GM19324 (cell line): ENCODE results near the gene DAPK3.
A peak's percentile ranks its signal among the peaks of the same experiment; 100 is the strongest.
"Not testable (repeated sequence)": the region's sequence is repeated elsewhere in the genome, so short reads cannot be mapped to it uniquely, and the experiment has no call there.

ENCODE experiments used
- ATAC-seq: cut with Tn5 transposase; IDR thresholded peaks from one replicate; pipeline ENCODE4 v1.9.1; 2021; ENCODE audit warnings: mild to moderate bottlenecking, moderate library complexity; ENCODE audit not compliant: unreplicated experiment, low FRiP score

The DAPK3 gene

GRCh38 chr19:3970808-3971598 lies at the start of gene DAPK3:
TSS of gene DAPK3 (minus strand) at chr19:3971099. CDS start at chr19:3969735, 1,364 bp downstream.
- peak; percentile 97 for ATAC-seq

DNA sequence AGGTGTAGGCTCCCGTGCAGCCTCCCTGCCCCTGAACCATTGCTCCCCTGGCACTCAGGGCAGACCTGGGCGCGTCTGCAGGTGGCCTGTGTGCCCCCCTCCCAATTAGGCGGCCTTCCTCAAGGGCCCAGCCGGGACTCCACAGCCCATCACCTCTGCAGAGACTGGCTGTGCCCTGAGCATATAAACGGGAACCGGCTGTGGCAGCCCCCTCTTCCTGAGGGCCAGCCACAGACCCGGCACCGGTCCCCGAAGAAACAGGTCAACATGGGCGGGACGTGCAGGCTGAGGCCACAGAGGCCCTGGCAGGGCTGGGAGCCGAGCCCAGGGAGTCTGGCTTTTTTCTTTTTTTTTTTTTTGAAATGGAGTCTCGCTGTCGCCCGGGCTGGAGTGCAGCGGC lies 48.7 kb upstream of the DAPK3 start:
- no peak for ATAC-seq

DNA sequence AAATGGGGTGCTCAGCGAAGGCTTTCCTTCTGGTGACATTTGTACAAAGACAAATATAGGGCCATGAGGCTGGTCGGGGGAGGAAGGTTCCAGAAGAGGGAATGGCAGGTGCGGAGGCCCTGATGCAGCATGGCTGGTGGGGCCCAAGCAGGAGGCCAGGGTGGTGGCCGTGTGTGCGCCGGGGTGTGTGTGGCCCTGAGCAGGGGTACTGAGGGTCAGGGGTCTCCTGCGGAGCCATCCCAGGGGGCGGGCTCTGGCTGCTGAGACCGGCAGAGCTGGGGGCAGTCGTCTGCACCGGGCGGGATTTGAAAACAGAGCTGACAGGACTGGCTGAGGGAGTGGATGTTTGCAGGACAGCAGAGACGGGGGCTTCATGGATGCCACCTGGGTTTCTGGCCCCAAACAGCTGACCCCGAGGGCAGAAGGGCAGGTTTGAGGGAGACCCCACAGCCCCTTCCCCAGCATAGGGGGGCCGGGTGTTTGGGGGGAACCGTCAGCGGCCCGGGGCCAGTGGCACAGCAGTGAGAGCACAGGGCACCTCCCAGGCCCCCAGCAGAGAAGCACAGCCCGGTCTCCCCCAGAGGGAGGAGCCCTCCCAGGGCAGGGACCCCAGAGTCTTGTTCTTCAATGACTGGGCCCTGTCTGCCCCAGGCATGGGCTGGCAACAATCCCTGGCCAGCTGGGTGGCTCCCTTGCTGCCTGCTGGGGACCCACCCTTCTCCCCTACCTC lies 48.0 kb upstream of the DAPK3 start:
- no peak for ATAC-seq

- ATAC-seq = no peak
Measured at GRCh38 chr19:4018140-4018613, 47.3 kb upstream of the DAPK3 start.

- ATAC-seq = no peak
Measured at GRCh38 chr19:4016903-4017638, 46.2 kb upstream of the DAPK3 start.

DNA sequence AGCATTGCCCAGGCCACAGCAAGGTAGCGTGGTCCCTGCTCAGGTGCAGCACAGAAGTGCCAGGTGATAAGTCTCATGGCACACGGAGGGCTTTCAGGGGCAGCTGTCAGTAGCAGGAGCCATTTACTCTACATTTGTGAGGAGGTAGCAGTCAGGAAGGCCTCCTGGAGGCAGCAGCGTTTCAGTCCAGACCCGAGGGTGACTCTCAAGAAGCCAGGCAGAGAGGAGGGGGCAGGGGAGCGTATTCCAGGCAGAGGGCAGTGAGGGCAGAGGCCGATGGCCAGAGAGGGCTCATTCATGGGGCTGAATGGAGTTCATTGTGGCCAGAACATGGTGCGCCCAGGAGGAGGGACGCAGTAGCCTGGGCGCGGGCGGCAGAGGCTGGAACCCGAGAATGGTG lies 45.6 kb upstream of the DAPK3 start:
- no peak for ATAC-seq

- no peak for ATAC-seq
Measured at GRCh38 chr19:4015705-4016402, 45.0 kb upstream of the DAPK3 start.

GRCh38 chr19:4014541-4015491 lies 43.9 kb upstream of the DAPK3 start:
- ATAC-seq = no peak

DNA sequence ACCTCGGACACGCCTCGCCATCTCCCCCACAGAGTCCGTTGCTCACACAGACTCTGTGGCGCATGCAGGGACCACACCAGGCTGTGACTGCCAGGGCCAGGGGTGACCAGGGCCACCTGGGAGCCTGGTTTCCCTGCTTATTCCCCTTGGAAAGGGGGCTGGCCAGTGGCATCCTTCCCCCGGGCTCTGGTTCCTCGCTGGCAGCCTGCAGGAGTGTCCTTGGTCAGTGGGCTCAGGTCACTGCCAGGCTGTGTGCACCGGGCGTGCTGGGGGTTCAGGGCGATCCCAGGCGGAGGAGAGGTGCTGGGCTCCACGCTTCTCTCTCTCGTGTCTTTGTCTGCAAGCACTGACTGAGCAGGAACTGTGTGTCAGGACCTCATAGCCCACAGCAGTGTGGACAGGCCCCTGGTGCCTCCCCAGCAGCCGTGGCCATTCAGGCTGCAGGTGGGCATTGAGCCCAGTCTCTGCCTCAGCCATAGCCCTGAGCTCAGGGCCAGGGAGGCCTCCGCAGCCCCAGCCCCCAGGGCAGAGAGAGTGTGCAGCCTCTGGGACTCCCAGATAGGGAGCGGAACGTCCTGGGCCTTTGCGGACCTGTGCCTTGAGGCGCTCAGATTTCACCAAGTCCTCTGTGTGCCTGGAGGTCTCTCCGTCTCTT lies 43.1 kb upstream of the DAPK3 start:
- no peak for ATAC-seq

GRCh38 chr19:4012975-4013634 lies 42.2 kb upstream of the DAPK3 start:
- no peak for ATAC-seq

- no peak for ATAC-seq
Measured at GRCh38 chr19:4012092-4012974, 41.4 kb upstream of the DAPK3 start.

DNA sequence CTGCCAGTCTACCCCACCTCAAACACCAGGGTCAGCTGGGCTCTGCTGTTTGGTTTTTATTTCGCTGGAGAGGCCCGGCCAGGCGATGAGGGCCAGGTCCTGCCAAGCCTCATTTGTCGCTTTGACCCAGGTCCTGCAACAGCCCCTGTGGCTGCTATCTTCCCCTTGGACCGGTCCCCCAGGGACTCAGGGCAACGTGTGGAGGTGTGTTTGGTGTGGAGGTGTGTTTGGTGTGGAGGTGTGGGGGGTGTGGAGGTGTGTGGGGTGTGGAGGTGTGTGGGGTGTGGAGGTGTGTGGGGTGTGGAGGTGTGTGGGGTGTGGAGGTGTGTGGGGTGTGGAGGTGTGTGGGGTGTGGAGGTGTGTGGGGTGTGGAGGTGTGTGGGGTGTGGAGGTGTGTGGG lies 40.5 kb upstream of the DAPK3 start:
- not testable (repeated sequence) for ATAC-seq

GRCh38 chr19:4010808-4011110 lies 39.9 kb upstream of the DAPK3 start:
- ATAC-seq = no peak

- no peak for ATAC-seq
Measured at GRCh38 chr19:4009990-4010807, 39.3 kb upstream of the DAPK3 start.

DNA sequence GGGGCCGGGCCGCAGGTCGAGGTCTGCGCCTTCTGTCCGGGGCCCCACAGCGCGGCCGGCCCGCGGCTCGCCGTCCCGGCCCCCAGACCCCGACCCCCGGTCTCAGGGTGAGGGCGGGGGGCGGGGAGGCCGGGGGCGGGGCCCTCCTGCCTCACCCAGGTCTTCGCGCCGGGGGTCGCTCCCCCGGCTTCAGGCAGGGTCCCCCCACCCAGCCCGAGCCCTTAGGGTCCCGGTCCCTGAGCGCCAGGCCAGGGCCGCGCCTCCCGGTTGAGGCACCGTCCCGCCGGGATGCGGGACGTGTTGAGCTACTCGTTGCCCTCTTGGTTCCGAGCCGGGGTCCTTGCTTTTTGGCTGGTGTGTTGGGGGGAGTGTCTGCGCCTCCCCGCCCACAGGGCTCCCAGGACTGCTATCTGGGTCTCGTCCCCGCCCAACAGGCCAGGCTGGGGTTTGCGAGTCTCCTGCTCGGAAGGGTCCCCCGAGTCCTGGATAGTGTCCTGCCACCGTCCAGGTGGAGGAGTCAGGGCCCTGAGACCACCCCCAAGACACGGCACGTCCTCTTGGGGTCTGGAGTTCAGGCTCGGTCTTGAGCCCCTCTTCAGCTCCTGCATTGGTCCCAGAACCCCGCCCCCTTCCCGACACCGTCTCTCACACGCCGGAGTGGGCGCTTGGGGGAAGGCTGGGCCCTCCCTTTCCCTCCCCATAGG lies 37.1 kb upstream of the DAPK3 start:
- ATAC-seq = no peak
